Measurements from ENCODE around the gene MAPK8IP3.

Gene MAPK8IP3

DNA sequence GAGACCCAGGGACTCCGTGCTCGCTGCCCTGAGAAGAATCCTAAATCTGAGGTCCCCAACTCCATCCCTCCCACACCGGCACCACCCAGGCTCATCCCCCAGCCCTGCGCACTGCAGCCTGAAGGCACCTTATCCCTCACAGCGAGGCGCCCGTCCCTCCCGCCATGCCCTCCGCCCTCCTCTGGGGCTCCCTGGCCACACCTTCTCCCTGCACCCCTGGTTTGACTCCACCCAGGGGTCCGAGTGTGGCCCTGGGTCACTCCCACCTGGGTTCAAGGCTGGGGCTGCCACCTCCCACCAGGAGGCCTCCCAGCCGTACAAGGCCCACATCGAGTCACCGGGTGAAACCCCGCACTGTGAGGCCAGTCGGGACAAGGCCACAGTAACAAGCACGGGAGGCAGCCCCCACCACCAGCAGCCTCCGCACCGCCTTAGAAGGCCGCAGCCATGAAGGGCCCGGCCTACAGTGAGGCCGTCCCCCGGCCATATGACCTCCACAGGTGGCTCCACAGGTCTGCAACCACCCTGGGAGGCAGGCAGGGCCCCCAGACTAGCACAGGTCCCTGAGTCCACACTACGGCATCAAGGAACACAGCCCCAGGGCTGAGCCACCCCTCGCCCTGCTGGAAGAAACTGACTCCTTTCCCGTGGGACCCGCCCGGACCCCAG, 112.3 kb downstream of the MAPK8IP3 start:
- no peak for DNase-seq
- Histone ChIP-seq H3K4me2 (ENCODE audit: low read depth, low read length) (no peak overlapping the region), H3K4me3 (ENCODE audit: low read length) (no peak overlapping the region), H3F3A (ENCODE audit: insufficient read depth, low read length) (no peaks in the 10 kb centered on the region), H4K20me1 (ENCODE audit: insufficient read depth, low read length) (no peaks in the 10 kb centered on the region), H3K27me3 (replicated peaks; ENCODE audit: insufficient read depth, low read length) (no peaks in the 10 kb centered on the region), H3K9me3 (replicated peaks; ENCODE audit: insufficient read depth, low read length) (no peaks in the 10 kb centered on the region), H3K36me3 (replicated peaks; ENCODE audit: insufficient read depth, low read length) (no peaks in the 10 kb centered on the region), H2AFZ (ENCODE audit: low read length) (no peak overlapping the region), H3K9ac (ENCODE audit: low read length) (no peak overlapping the region), H3K79me2 (ENCODE audit: low read length) (peaks cover 15% of the 10 kb centered on the region), H3K4me1 (ENCODE audit: low read length) (no peaks in the 10 kb centered on the region), H3K27ac (ENCODE audit: low read length) (no peak overlapping the region), H3K9me2 (replicated peaks; ENCODE audit: insufficient read depth, low read length) (no peaks in the 10 kb centered on the region)
- no peak for TF ChIP-seq EZH2phosphoT487 (IDR thresholded peaks at IDR 0.05; ENCODE audit: low read length)
- no peak for TF ChIP-seq EZH2 (optimal IDR thresholded peaks at IDR 0.05; ENCODE audit: low read depth, low read length)
- TF ChIP-seq, protein P1, sequence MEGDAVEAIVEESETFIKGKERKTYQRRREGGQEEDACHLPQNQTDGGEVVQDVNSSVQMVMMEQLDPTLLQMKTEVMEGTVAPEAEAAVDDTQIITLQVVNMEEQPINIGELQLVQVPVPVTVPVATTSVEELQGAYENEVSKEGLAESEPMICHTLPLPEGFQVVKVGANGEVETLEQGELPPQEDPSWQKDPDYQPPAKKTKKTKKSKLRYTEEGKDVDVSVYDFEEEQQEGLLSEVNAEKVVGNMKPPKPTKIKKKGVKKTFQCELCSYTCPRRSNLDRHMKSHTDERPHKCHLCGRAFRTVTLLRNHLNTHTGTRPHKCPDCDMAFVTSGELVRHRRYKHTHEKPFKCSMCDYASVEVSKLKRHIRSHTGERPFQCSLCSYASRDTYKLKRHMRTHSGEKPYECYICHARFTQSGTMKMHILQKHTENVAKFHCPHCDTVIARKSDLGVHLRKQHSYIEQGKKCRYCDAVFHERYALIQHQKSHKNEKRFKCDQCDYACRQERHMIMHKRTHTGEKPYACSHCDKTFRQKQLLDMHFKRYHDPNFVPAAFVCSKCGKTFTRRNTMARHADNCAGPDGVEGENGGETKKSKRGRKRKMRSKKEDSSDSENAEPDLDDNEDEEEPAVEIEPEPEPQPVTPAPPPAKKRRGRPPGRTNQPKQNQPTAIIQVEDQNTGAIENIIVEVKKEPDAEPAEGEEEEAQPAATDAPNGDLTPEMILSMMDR (IDR thresholded peaks at IDR 0.05; ENCODE audit: low read length) = no peak

DNA sequence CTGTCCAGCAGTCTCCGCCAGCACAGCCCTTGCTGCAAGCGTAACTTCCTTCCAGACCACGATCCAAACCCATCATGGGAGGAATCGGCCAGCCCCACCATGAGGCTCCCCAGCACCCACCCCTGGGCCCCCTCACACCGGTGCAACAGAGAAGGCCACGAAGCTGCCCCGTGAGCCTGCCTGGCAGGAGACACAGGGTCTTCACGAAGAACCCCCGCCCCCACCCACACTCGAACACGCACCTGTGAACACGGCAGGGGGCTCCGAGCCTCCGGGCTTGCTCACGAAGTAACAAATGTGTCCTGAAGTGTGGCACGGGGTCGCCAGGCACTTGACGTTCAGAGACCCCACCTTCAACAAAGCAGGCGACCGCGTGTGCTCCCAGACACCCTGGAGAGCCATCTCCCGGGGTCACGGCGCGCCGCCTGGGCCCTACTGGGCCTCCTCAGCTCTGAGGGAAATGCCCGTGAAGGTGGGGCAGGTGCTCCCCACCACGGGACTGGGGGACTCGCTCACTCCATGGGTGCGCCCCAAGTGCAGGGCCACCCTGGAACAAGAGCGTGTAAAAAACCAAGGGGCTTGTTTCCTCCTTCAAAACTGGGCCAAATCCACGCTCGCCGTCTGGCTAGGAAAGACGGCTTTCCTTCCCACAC, 113.0 kb downstream of the MAPK8IP3 start:
- Histone ChIP-seq H3K9ac (ENCODE audit: low read length) (no peak overlapping the region), H3K79me2 (ENCODE audit: low read length) (peaks cover 16% of the 10 kb centered on the region), H3K4me1 (ENCODE audit: low read length) (no peaks in the 10 kb centered on the region), H3K4me2 (ENCODE audit: low read depth, low read length) (no peak overlapping the region), H3K27me3 (replicated peaks; ENCODE audit: insufficient read depth, low read length) (no peaks in the 10 kb centered on the region), H3K9me2 (replicated peaks; ENCODE audit: insufficient read depth, low read length) (no peaks in the 10 kb centered on the region), H3F3A (ENCODE audit: insufficient read depth, low read length) (no peaks in the 10 kb centered on the region), H3K9me3 (replicated peaks; ENCODE audit: insufficient read depth, low read length) (no peaks in the 10 kb centered on the region), H3K36me3 (replicated peaks; ENCODE audit: insufficient read depth, low read length) (no peaks in the 10 kb centered on the region), H4K20me1 (ENCODE audit: insufficient read depth, low read length) (no peaks in the 10 kb centered on the region), H3K4me3 (ENCODE audit: low read length) (no peak overlapping the region), H2AFZ (ENCODE audit: low read length) (no peak overlapping the region), H3K27ac (ENCODE audit: low read length) (no peak overlapping the region)
- TF ChIP-seq, protein P1 (IDR thresholded peaks at IDR 0.05; ENCODE audit: low read length) = no peak
- TF ChIP-seq EZH2phosphoT487 (IDR thresholded peaks at IDR 0.05; ENCODE audit: low read length) (no peak), EZH2 (optimal IDR thresholded peaks at IDR 0.05; ENCODE audit: low read depth, low read length) (no peak)
- DNase-seq = no peak

DNA sequence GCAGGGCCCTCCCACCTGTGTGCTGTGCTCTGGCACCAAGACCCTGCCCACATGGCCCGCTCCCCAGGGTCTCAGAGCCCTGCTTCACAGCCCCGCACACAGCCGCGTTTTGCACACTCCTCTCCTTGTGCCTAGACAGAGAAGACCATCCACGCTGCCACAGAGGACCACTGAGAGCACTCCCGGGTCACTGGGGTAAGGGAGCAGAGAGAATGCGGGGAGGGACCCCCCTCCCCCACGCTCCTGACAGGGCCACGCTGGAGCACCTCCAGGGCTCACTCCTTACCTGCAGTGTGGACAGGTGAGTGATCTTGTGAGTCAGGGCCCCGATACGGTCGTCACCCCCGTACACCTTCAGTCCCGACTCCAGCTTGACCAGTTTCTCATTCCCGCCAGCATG, 113.6 kb downstream of the MAPK8IP3 start:
- no peaks in the 10 kb centered on the region for H3K9me2 ChIP-seq (replicated peaks; ENCODE audit: insufficient read depth, low read length)
- no peak for DNase-seq
- no peak overlapping the region for H2AFZ ChIP-seq (ENCODE audit: low read length)
- no peak overlapping the region for H3K4me2 ChIP-seq (ENCODE audit: low read depth, low read length)
- peaks cover 22% of the 10 kb centered on the region for H3K79me2 ChIP-seq (ENCODE audit: low read length)
- H3K4me3 ChIP-seq (ENCODE audit: low read length) = no peak overlapping the region
- H3F3A ChIP-seq (ENCODE audit: insufficient read depth, low read length) = no peaks in the 10 kb centered on the region
- no peaks in the 10 kb centered on the region for H3K36me3 ChIP-seq (replicated peaks; ENCODE audit: insufficient read depth, low read length)
- no peak overlapping the region for H3K27ac ChIP-seq (ENCODE audit: low read length)
- no peaks in the 10 kb centered on the region for H3K9me3 ChIP-seq (replicated peaks; ENCODE audit: insufficient read depth, low read length)
- H3K27me3 ChIP-seq (replicated peaks; ENCODE audit: insufficient read depth, low read length) = no peaks in the 10 kb centered on the region
- TF ChIP-seq, protein P1 (IDR thresholded peaks at IDR 0.05; ENCODE audit: low read length) = no peak
- TF ChIP-seq EZH2 (optimal IDR thresholded peaks at IDR 0.05; ENCODE audit: low read depth, low read length) (no peak), EZH2phosphoT487 (IDR thresholded peaks at IDR 0.05; ENCODE audit: low read length) (no peak)
- H3K4me1 ChIP-seq (ENCODE audit: low read length) = no peaks in the 10 kb centered on the region
- no peak overlapping the region for H3K9ac ChIP-seq (ENCODE audit: low read length)
- H4K20me1 ChIP-seq (ENCODE audit: insufficient read depth, low read length) = no peaks in the 10 kb centered on the region
